Glomerular visceral epithelial cell (primary cell): ENCODE measurements around the gene SLC17A5.
"Not testable (repeated sequence)": the region's sequence is repeated elsewhere in the genome, so short reads cannot be mapped to it uniquely, and the experiment has no call there.

Experiments used
- DNase-seq: peaks from one replicate; pipeline ENCODE4 v3.0.0-alpha.2; 2016; ENCODE audit errors: extremely low spot score

Gene SLC17A5

GRCh38 chr6:73613806-73614536, 39.8 kb downstream of the SLC17A5 start:
- no peak for DNase-seq

DNA sequence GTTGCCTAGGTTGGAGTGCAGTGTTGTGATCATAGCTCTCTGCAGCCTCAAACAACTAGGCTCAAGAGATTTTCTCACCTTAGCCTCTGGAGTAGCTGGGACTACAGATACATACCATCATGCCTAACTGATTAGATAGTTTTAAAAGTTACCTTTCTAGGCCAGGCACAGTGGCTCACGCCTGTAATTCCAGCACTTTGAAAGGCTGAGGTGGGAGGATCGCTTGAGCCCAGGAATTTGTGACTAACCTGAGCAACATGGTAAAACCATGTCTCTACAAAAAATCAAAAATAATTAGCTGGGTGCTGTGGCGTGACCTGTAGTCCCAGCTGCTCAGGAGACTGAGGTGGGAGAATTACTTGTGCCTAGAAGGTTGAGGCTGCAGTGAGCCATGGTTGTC, 41.2 kb downstream of the SLC17A5 start:
- DNase-seq, result no peak

DNA sequence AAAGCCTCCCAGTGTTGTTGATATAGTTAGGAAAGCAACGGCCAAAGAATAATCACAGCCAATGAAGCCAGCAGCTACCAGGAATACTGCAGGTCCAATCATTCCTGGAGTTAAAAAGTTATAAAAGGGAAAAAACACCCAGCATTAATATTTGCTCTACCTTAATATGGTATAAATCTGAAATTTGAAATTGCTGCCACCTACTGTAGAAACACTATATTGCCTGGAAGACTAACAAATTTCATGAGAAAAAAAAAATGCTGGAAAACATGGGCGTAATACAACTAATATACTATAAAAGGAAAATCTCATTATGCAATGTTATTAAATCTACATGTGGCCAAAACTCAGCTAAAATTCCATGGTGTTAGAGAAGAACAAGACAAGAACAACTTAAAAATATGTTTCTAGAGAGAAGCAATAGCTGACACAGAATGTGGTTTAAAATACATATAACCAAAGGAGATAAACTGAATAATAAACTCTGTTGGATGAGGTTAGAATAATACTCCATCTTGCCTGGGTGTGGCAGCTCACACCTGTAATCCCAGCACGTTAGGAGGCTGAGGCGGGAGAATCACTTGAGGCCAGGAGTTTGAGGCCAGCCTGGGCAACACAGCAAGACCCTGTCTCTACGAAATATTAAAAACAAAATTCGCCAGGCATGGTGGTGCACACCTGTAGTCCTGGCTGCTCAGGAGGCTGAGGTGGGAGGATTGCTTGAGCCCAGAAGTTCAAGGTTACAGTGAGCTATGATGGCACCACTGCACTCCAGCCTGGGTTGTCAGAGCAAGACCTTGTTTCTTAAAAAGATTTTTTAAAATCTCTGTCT, 43.1 kb downstream of the SLC17A5 start:
- peak; percentile 65 for DNase-seq

DNA sequence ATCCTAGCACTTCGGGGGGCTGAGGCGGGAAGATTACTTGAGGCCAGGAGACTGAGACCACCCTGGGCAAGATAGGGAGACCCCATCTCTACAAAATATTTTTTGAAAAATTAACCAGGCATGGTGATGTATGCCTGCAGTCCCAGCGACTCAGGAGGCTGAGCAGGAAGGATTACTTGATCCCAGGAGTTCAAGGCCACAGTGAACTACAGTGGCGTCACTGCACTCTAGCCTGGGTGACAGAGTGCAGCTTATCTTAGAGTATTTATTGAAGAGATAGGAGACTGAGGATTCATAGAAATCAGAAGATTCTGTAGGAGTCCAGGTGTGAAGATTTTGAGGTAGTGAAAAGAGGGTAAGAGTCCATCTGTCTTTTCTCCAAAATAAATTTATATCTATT, 45.0 kb downstream of the SLC17A5 start:
- no peak for DNase-seq

GRCh38 chr6:73606428-73606827, 47.4 kb downstream of the SLC17A5 start:
- DNase-seq, result no peak

GRCh38 chr6:73604461-73604860, 49.3 kb downstream of the SLC17A5 start:
- no peak for DNase-seq

GRCh38 chr6:73604020-73604419, 49.8 kb downstream of the SLC17A5 start:
- no peak for DNase-seq

DNA sequence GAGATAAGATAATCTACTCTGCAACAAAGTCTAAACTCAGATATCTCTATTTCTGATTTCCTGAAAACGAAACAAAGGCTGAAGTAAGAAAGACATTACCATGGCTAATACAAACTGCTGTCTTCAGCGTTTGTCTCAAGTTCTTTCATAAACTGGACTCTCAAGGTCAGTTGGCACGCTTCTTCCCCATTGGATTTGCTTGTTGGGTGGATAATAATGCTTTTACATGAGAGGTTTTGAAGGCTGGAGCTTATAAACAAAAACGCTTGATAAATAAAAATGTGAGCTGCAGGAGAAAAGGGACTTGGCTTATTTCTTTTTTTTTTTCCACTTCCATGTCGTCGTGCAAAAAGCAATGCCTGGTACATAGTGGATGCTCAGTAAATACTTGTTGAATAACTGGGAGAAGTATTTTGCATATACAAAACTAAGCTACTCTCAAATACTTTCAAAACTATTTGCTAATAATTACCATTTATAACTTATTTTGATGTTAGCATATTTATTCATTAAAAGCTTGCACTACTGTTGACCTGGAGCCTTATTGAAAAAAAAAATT, 67.3 kb downstream of the SLC17A5 start:
- no peak for DNase-seq

GRCh38 chr6:73585566-73586415, 68.0 kb downstream of the SLC17A5 start:
- peak; percentile 75 for DNase-seq

GRCh38 chr6:73581293-73581692, 72.5 kb downstream of the SLC17A5 start:
- no peak for DNase-seq

- peak; percentile 98 for DNase-seq
Measured at GRCh38 chr6:73580247-73581149, 73.3 kb downstream of the SLC17A5 start.

DNA sequence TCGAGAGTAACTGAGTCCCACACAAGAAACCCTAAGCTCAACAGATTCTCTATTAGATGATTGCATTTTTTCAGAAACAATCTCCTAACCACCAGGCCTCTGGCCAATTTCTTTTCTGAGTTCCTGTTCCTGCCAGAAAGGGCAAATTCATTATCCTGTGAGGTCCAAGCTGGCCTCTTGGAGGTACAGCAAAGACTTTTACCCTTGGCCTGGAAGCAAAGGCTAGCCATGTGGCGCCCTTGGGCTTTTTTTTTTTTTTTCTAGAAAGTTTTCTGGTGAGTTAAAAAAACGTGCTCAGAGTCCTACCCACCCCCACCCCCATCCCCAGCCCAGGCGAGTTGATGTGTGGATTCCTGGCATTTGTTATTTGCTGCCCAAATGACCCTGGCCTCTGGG, 73.9 kb downstream of the SLC17A5 start:
- peak; percentile 87 for DNase-seq

DNA sequence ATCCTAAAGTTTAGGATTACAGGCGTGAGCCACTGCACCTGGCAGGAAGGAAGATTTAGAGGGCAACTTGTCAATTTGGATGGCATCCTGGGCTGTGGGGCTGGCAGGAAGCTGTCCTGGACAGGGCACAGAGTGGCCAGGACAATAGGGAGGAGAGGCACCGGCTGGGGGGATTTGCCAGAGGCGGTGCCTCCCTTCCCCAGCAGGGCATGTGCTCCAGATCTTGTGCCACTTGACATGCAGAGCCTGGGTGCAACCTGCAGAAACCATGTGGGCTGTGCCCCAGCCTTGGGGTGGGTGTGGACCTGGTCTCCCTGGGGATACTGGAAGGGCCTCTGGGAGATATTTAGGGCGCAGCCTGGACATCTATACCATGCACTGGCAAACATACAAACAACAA, 74.4 kb downstream of the SLC17A5 start:
- DNase-seq, result peak; percentile 37

DNA sequence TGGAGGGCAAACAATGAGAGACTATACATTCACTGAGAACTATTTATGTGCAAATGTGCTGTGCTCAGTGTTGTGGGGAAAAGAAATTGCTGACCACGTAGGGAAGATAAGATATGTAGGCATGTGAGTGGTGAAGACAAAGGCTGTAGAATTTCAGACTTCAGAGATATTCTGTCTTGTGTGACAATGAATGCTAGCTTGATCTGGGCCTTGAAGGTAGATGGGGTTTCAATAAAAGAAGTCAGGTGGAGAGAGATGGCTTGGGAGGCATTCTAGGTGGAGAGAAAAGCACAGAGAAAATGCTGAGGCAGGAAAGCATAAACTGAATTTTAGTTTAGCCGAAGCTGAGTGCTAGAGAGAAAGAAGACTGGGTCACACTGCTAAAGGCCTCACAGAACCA, 76.1 kb downstream of the SLC17A5 start:
- no peak for DNase-seq

GRCh38 chr6:73572531-73572930, 81.3 kb downstream of the SLC17A5 start:
- not testable (repeated sequence) for DNase-seq

DNA sequence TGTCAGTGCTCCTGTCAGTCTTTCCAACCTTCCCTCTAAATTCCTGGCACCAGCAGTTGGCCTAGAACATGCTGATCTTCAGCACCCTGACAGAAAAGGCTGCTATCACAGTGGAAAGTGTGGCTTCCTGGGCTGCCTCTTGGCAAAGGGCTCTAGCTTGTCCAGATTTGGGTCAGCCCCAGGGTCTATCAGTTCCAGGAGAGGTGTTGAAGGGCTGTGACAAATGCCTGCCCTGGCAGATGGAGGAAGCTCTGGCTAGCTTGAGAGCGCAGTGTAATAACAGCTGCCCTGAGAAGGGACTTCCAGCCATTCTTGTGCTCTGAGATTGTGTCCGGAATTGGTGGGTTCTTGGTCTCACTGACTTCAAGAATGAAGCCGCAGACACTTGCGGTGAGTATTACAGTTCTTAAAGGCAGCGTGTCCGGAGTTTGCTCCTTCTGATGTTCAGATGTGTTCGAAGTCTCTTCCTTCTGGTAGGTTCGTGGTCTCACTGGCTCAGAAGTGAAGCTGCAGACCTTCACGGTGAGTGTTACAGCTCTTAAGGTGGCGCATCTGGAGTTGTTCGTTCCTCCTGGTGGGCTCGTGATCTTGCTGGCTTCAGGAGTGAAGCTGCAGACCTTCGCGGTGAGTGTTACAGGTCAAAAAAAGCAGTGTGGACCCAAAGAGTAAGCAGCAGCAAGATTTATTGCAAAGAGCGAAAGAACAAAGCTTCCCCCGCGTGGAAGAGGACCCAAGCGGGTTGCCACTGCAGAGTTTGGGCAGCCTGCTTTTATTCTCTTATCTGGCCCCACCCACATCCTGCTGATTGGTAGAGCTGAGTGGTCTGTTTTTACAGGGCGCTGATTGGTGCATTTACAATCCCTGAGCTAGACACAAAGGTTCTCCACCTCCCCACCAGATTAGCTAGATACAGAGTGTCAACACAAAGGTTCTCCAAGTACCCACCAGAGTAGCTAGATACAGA, 82.3 kb downstream of the SLC17A5 start:
- not testable (repeated sequence) for DNase-seq

DNA sequence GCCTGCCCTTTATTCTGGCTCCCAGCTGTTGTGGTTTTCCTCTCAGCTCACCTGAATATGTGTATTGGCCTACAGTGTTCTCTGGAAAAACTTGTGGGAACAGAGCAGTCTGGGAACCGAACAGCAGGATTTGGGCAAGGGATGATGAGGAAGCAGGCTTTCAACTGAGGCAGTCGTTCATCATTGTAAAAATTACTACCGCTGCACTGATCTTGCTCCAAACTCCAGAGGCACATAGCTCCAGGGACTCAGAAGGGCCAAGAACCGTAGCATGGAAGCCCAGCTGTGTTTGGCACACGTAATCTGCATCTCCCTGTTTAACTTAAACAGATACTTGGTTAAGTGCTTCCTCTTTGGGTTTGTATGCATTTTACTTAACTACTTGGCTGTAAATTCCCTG, 84.7 kb downstream of the SLC17A5 start:
- no peak for DNase-seq

DNA sequence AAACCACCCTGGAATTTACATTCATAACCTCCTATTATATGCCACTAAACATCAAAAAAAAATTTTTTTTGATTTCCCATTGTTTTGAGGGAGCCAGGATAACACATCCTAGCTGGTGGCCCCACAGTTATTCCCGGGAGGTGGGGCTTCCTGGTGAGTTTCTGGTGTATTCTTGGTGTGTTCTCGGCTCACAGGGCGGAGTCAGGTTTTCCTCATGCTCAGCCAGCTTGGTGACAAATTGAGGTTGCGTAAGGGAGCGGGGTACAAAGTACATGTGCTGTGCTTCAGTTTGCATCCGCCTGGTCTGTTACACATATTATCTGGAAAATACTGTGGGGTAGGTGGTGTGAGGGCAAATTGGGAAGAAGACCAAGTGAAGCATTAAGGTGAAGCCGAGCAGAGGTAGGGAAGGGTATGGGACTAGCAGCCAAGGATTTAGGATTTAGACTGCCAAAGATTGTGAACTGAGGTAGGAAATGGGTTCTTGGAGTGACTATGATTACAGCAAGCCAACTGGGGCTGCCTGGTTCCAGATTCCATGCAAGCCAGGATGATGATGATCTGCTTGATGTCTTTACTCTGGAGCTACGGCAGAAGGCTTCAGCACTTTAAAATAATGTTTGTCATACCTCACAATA, 86.7 kb downstream of the SLC17A5 start:
- DNase-seq, result peak; percentile 52

GRCh38 chr6:73566486-73566871, 87.3 kb downstream of the SLC17A5 start:
- DNase-seq, result not testable (repeated sequence)
